Kidney epithelial cell (primary cell): ENCODE data around the gene GZF1. TPM values are rescaled to one million over a fixed set of nuclear protein-coding genes. Genes with fewer than 3 reads are reported as not detected.

ENCODE experiments used
- DNase-seq: peaks from one replicate; pipeline ENCODE4 v3.0.0-alpha.2; 2010; ENCODE audit warnings: low read depth
- H3K27me3 ChIP-seq: 2 replicates; pipeline ENCODE4 v1.6.0; 2011; ENCODE audit warnings: low read length; ENCODE audit not compliant: control insufficient read depth, insufficient read depth
- H3K36me3 ChIP-seq: 2 replicates; pipeline ENCODE4 v1.5.1; 2011; ENCODE audit warnings: low read length; ENCODE audit not compliant: control insufficient read depth, insufficient read depth
- H3K4me3 ChIP-seq: 2 replicates; pipeline ENCODE4 v1.5.1; 2011; ENCODE audit warnings: low read depth, mild to moderate bottlenecking, control low read depth, low read length
- total RNA-seq: library from RNA; depleted of rRNA; stranded (reverse); fragments of >200 nt; gene quantifications from 2 replicates; pipeline ENCODE4 v1.2.3, GENCODE V29; 2015
- TF ChIP-seq, protein P1 (sequence below): IDR thresholded peaks from 2 replicates; pipeline ENCODE4 v1.5.1; 2011; ENCODE audit warnings: mild to moderate bottlenecking, moderate library complexity, low read length, control low read depth, inconsistent platforms; ENCODE audit not compliant: insufficient read depth, poor library complexity, severe bottlenecking

GZF1 gene
- total RNA-seq, 1 donor from 2014 or later: 13.0 TPM

DNA sequence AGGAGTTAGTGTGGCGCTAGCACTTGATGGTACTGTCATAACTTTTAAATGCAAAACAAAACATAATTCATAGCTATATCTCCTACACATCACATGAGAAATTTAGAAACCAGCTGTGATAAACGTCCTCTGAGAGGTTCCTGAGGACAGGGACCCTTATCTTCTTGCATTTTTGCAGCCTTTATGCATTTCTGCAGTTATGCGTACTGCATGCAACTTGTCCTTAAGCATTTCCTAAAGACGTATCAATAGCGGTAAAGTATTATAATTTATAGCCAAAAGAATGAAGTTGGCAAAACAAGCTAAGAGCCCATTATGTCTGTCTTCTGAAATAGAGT lies 57.6 kb downstream of the GZF1 start:
- DNase-seq: no peak
- Histone ChIP-seq H3K4me3 (peak overlapping the region; percentile 94), H3K27me3 (no peaks in the 10 kb centered on the region), H3K36me3 (no peaks in the 10 kb centered on the region)
- TF ChIP-seq, protein P1, sequence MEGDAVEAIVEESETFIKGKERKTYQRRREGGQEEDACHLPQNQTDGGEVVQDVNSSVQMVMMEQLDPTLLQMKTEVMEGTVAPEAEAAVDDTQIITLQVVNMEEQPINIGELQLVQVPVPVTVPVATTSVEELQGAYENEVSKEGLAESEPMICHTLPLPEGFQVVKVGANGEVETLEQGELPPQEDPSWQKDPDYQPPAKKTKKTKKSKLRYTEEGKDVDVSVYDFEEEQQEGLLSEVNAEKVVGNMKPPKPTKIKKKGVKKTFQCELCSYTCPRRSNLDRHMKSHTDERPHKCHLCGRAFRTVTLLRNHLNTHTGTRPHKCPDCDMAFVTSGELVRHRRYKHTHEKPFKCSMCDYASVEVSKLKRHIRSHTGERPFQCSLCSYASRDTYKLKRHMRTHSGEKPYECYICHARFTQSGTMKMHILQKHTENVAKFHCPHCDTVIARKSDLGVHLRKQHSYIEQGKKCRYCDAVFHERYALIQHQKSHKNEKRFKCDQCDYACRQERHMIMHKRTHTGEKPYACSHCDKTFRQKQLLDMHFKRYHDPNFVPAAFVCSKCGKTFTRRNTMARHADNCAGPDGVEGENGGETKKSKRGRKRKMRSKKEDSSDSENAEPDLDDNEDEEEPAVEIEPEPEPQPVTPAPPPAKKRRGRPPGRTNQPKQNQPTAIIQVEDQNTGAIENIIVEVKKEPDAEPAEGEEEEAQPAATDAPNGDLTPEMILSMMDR: no peak

DNA sequence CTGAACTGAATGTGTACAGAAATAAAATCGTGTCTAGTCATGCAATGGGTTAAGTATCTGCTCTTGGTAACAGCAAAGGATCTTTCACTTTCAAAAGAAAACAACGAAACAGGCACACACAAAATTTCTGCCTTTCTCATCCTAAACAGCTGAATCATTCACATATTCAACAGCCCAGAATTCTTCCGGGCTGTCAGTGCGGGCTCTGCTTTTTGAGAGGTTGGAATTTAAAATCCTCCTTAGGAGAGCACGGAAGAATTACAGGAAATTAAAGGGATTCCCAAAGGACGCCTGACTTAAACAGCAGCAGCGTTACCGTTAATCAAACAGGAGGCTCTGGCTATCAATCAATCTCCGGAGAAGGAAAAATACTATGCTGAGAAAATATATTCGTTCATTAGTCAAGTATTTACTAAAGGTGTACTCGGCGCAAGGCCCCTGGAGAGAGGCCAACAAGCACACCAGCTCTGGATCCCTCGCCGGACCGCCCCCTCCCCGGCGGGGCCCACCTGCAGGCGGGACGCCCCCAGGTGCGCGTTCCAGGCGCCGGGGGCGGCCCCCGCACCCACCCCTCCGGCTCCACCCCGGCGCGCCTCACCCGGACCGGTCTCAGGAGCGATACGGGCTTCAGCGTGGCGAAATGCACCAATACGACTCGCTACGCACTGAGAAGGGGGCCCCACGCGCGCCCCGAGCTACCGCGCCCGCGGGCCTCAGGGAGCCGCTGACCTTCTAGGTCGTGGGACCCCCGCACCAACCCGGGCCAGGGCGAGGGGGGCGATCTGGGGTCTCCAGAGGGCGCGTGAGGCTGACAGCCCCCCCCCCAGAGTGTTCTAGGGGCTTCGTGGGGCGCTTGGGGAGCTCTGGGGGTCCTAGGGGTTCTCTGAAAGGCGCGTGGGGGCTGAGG lies 58.3 kb downstream of the GZF1 start:
- Histone ChIP-seq H3K27me3 (no peaks in the 10 kb centered on the region), H3K36me3 (no peaks in the 10 kb centered on the region), H3K4me3 (peak overlapping the region; percentile 94)
- TF ChIP-seq, protein P1: no peak
- DNase-seq: peak; percentile 18

DNA sequence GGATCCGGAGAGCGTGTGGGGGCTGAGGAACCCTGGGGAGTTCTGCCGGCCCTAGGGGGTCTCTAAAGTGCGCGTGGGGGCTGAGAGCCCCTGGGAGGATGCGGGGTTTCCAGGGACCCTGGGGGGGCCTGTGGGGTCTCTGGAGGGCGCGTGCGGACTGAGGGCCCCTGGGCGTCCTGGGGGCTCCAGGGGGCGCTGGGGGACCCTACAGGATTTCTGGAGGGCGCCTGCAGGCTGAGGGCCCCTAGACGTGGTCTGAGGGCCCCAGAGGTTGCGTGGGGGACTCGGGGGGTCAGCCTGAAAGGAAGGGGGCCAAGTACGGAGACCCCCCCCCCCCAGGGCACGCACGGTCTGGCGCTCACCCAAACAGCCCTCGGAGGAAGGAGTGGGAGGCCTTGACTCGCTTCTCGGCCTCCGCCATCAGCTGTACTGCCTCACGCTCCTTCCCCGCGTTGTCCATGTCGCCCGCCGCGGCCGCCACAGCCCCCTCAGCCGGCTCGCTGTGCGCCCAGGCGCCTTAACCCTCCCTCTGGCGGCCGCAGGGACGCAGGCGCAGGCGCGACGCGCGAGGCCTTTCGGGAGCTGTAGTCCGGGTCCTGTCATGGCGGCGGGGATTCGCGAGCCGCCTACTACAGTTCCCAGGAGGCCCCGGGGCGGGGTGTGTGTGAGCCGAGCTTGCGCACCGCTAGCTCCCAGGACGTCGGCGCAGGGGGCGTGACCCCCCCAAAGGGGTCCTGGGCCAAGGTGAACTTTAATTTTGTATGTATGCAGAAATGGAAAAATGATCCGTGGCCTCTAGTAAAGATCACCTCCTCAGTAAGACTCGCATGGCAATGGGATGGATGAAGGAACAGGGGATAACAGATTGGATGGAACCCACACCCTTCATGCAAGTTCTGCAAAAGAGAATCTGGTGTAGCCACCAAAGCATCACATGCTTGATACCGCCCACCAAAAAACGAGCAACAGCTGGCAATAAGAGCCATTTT lies 59.3 kb downstream of the GZF1 start, which contains the start of gene NAPB:
TSS of gene NAPB (minus strand) at position 546 of the 989 bp plus-strand sequence. CDS start at position 460, 86 bp downstream.
- peak; percentile 61 for DNase-seq
- no peaks in the 10 kb centered on the region for H3K27me3 ChIP-seq
- TF ChIP-seq, protein P1: peak; percentile 22

More for the DNA sequence above, 59.3 kb downstream of the GZF1 start, which contains the start of gene NAPB:
- Histone ChIP-seq H3K36me3 (no peaks in the 10 kb centered on the region), H3K4me3 (peak within 1 kb of the TSS; percentile 94)

Other genes starting within 250 kb of the GZF1 start
- 59.6 and 71.6 TPM in 2 replicates for gene NXT1, start 11.4 kb upstream of the GZF1 start, total RNA-seq
- gene NAPB, start 59.3 kb downstream of the GZF1 start, total RNA-seq: 3.0 and 3.4 TPM in 2 replicates
- not detected in 2 replicates for gene CSTL1, start 77.5 kb downstream of the GZF1 start, total RNA-seq
- not detected in 2 replicates for gene CST11, start 90.7 kb downstream of the GZF1 start, total RNA-seq
- gene CST8, start 128.9 kb downstream of the GZF1 start, total RNA-seq: not detected in 2 replicates
- gene CST9L, start 206.3 kb downstream of the GZF1 start, total RNA-seq: not detected in 2 replicates
- gene CST9, start 243.7 kb downstream of the GZF1 start, total RNA-seq: not detected in 2 replicates